Measurements from ENCODE around the gene TMEM38B.
"Not testable (repeated sequence)": the region's sequence is repeated elsewhere in the genome, so short reads cannot be mapped to it uniquely, and the experiment has no call there.

TMEM38B gene

DNA sequence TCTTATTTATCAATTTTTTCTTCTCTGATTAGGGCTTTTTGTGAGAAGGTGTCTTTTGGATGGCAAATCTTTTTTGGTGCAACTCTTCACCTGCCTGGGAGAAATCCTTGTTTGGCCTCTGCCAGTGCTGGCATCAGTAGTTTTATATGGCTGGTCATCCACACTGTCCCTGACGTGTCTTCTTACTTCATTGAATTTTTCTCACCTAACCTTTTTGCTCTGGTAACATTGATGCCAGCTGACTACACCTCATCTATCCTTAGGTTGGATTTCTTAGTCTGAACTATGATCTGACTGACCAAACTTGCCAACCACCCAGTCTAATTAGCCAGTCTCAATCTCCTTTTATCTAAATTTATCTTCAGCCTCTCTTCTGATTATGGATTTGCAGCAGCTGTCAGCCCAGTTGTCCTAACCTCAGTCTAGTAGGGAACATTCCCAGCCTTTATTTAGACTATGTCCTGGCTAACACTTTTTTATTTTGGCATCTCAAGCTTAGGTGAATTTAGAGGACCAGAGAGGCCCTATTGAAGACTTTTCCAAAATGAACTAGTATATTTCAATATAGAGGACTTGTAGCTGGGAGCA lies 10.6 kb upstream of the TMEM38B start:
- DNase-seq = no peak

DNA sequence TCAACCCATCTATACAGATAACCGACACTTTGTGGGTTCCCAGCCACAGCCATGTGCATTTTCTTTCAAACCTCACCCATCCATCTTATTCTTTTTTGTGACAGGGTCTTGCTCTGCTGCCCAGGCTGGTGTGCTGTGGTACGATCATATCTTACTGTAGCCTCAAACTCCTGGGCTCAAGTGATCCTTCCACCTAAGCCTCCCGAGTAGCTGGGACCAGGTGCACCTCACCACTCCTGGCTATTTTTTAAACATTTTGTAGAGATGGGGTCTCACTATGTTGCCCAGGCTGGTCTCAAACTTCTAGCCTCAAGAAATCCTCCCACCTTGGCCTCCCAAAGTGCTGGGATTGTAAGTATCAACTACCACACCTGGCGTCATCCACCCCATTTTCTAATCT lies 7.4 kb upstream of the TMEM38B start:
- no peak for DNase-seq

DNA sequence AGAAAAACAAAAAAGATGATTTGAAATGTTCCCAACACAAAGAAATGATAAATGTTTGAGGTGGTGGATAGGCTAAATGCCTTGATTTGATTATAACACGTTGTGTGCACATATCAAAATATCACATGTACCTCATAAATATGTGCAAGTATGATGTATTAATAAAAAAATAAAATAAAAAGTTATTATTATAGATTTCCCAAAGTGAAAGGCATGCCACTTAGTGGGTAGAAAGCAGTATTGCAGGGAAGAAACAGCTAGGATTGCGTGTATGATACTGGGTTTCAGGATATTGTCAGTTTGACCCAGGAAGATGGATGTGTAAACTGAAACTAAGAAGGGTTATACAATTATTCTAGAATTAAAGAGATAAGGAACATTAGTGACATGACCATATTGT lies 3.6 kb upstream of the TMEM38B start:
- DNase-seq = no peak

DNA sequence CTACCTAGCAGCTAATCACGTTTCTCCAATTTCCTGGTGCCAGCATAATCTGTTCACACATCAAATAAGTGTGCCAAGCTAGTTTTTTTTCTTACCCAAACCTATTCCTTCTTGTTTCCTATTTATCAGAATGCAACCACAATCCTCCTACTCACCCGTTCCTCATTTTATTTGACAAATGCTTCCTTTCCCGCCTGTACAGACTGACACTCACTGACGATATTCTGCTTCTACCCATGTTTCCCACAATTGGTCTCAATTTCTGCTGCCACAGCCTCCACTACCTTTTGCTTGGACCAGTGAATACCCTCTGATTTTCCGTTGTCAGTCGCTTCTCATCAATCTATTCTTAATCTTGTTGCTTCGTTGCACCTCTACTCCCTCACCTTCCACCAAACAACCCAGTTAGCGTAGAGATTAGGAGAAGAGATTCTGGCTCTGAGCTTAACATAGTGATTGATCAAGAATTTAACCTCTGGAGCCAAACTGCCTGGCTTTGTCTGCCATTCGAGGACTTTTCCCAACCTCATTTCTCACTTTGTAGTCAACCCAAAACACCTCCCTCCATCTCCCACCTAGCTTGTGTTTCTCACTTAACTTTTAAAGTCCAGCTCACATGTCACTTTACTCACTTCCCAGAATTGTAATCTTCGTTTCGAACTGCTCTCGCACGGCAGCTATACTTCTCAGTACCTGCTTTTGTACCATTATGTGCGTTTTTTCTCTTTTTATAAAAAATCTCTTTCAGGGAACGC lies 729 bp upstream of the TMEM38B start:
- DNase-seq = no peak

GRCh38 chr9:105694848-105695581 lies 674 bp downstream of the TMEM38B start:
- peak; percentile 38 for DNase-seq

DNA sequence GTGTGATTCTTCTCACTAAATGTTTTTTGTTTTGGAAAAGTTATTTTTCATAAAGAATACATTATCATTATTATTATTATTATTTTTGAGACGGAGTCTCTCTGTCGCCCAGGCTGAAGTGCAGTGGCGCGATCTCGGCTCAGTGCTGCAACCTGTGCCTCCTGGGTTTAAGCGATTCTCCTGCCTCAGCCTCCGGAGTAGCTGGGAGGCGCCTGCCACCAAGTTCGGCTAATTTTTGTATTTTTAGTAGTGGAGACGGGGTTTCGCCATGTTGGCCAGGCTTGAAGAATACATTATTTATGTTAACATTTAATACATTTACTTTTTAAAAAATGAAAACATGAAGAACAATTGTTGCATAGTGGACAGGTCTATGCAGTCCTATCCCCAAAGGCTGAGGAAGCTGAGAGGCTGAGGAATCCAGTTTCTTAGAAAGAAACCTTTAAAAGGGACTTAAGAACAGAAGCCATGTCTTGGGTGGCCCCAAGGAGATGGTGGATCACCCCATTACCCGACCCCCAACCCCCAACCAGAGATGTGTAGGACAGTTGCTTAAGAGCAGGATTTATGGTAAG lies 2.0 kb downstream of the TMEM38B start:
- no peak for DNase-seq

DNA sequence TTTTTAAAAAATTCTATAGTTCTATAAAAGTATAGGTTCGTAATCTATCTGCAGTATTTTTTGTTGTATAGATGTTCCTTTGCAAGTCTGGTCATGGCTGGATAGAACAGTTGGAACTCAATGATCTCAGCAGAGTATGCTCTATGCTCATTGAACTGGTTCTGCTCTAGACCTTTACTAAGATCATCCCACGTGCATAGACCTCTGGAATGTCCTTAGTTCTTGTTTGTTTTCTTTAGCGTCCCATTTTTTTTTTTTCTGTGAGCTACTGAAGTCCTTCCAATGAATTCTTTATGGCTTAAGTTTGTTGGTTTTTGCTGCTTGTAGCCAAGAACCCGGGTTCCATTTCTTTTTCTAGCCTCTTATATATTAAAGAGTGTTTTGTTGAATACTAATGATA lies 3.5 kb downstream of the TMEM38B start:
- no peak for DNase-seq

GRCh38 chr9:105698348-105698870 lies 4.1 kb downstream of the TMEM38B start:
- no peak for DNase-seq

- DNase-seq = no peak
Measured at GRCh38 chr9:105700668-105701067, 6.3 kb downstream of the TMEM38B start.

GRCh38 chr9:105701145-105701544 lies 6.8 kb downstream of the TMEM38B start:
- no peak for DNase-seq

- DNase-seq = no peak
Measured at GRCh38 chr9:105702207-105702606, 7.9 kb downstream of the TMEM38B start.

DNA sequence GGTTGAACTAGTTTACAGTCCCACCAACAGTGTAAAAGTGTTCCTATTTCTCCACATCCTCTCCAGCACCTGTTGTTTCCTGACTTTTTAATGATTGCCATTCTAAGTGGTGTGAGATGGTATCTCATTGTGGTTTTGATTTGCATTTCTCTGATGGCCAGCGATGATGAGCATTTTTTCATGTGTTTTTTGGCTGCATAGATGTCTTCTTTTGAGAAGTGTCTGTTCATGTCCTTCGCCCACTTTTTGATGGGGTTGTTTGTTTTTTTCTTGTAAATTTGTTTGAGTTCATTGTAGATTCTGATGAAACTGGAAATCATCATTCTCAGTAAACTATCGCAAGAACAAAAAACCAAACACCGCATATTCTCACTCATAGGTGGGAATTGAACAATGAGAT lies 9.3 kb downstream of the TMEM38B start:
- DNase-seq = not testable (repeated sequence)

- DNase-seq = no peak
Measured at GRCh38 chr9:105706156-105706555, 11.8 kb downstream of the TMEM38B start.

DNA sequence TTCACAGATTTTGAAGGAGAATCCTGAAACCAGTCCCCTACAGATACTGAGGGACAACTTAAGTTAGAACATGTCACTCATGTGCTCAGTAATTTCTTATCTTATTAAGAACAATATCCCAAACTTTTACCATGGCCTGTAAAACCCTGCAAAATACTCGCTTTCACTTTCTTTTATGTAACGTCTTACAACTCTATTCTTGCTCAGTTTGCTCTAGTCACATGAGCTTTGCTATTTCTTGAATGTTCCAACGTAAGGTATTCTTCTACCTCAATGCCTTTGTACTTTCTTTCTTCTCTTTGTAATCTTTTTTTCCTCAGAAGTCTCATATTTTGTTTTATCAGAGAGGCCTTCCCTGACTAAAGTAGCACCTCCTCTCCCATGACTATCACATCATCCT lies 14.1 kb downstream of the TMEM38B start:
- DNase-seq = no peak

- no peak for DNase-seq
Measured at GRCh38 chr9:105710638-105711037, 16.3 kb downstream of the TMEM38B start.

- no peak for DNase-seq
Measured at GRCh38 chr9:105711867-105712266, 17.5 kb downstream of the TMEM38B start.

DNA sequence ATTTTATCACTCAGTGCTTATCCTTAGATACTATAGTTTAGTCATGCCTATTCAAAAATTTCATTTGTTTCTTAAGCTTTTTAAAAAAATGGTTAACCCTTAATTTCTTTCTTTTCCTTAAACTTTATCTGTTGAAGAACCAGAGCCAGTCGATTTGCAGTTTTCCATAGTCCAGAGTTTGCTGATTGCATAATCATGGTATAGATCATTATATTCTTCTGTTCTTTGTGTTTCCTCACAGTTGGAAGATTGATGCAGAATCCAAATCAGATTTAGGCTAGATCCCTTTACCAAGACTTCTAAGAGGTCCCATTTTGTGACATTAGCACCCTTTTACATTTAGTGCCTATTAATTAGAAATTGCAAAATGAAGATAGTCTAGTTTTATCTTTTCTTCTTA lies 18.0 kb downstream of the TMEM38B start:
- DNase-seq = no peak

GRCh38 chr9:105712773-105713172 lies 18.4 kb downstream of the TMEM38B start:
- no peak for DNase-seq

DNA sequence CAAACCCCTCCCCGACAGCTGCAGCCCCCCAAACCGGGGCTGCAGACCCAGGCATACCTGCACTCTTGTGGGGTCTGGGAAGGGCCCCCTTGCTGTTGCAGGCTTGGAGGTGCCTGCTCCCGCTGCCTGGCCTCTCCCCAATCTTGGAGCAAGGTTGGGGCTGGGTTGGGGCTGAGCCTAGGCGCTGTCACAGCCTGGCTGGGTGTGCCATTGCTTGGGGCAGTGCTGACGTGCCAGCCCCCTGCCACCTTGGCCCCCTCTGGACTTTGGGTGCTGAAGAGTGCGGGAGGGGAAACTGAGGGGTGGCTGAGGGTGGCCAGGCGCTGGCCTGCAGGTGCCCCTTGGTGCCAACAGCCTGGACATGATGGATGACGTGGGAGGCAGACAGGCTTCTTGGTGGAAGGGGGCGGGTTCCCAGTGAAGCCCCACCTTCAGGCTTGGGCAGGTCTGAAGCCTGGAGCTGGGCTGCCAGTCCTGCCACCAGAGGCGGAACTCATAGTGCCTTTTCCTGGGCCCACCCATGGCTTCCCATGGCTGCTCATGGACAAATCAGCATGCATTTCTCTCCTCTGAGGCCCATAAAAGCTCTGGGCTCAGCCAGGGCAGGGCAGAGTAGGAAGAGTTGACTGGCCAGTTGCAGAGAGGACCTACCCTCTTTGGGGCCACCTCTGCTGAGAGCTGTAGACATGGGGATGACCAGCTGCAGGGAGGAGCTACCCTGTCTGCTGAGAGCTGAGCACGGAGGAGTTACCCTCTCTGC lies 19.1 kb downstream of the TMEM38B start:
- DNase-seq = no peak

GRCh38 chr9:105714020-105714331 lies 19.6 kb downstream of the TMEM38B start:
- no peak for DNase-seq

DNA sequence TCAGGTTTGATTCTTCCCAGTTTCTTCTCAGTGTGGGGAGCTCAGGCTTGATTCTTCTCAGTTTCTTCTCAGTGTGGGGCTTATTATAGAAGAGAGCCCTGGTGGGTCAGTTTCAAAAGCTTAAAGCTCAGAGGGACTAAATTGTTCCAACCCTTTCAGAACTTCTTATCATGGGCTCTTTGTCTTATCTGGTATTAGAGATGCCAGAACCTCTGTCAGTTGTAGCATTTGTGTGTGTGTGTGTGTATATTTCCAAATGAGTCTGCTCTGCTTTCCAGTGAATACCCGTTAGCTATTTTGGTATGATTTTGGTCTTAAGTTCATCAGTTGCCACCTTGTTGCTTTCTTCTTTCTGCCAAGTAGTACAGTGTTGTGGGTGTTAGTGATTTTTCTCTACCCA lies 21.8 kb downstream of the TMEM38B start:
- no peak for DNase-seq

- DNase-seq = no peak
Measured at GRCh38 chr9:105722099-105722498, 27.8 kb downstream of the TMEM38B start.

GRCh38 chr9:105725370-105725769 lies 31.0 kb downstream of the TMEM38B start:
- no peak for DNase-seq
